ENCODE measurements around the gene RANBP9. TPM values are rescaled to one million over a fixed set of nuclear protein-coding genes. Genes with fewer than 3 reads are reported as not detected.

The RANBP9 gene
- 10 to 100 TPM; 28.4 TPM for total RNA-seq

DNA sequence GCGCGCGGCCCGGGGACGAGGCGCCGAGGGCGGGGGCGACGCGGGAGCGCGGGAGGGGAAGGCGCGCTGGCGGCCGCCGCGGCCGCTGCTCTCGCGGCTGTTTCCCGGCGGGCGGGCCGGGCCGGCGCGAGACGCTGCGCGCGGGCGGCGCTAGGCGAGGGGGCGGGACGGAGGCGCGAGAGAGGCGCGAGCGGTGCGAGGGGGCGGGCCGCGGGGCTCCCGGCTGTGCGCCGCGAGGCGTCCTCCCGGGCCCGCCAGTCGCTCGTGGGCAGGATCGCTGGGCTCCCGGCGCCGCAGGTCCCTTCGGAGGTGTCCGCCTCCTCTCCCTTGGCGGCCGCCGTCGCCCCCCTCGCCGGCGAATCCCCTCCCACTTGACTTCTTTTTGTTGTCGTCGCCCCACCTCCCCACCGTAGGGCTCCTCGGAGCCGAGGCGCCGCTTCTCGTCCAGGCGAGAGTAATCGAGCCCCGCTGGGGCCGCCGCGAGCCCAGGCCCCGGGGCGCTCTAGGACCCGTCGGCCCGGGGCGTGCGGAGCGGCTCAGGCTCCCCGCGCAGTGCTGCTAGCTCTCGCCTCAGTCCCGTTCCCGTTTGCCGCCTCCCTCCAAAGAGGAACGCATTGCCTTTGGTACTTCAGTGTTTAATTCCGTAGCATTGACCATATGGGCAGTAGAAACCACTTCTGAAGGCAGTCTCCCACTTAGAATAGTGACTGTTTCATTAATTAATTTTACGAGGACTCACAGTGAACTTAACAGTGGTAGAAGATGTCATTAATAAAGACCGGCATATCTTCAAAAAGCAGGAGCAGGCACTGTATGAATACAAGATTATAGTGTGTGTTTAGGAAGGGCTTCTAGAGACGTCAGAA lies at the start of gene RANBP9:
Gene RANBP9, minus strand, starts transcription at position 103 of the 866 bp plus-strand sequence. CDS start 330 bp downstream, outside the sequence.
- TF ChIP-seq CTCF (IDR thresholded peaks at IDR 0.05), result no peak
- DNase-seq (ENCODE audit: low spot score), result peak; percentile 82
- Histone ChIP-seq H3K4me1 (peaks cover 0 to 30% of the 10 kb centered on the region in 2 donors), H3K27me3 (no peaks in the 10 kb centered on the region), H3K9me3 (no peaks in the 10 kb centered on the region), H3K27ac (peak within 1 kb of the TSS; percentile 95 to 96), H3K36me3 (no peaks in the 10 kb centered on the region), H3K4me3 (peak within 1 kb of the TSS; percentile 62 to 80)

DNA sequence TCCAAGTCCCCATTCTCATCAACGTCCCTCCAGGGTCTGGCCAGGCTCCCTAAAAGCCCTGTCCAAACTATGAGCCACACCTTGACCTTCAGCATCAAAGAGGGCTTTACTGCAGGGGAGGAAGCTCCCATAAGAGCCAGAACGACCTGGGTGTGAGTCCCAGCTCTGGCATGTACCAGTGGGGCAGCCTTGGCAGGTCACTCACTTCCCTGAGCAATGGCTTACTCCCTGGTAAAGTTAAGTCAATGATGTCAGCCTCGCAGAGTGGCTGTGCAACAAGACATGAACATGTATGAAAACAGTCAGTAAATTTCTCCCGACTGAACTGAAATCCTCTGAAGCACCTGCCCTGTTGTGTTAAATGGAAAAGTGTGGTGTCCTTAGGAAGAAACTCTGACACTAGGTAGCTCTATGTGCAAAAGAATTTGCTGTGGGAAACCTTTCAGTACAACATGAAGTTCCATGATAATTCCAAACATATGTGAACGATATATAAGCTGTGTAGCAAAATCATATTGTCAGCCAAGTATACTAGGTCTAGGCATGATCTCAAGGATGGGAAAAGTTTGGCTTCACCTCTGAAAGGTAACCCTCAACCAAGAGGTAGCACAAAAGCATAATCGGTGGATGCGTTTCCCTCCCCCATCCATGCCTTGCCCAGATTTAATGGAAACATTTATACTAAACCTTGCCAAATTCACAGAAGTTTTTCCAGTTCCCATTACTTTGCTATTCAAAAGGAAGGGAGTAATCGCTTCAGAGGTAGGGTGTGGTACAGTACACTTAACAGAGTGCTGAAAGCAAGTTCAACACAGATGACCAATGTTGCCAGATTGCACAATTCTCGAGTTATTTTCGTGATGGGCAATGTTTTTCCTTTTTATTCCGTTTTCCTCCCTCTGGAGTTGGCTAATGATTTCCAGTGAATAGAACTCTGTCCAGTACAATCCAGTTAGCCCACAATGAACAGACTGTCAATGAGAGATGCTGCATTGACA lies 49.0 kb upstream of the RANBP9 start:
- H3K4me3 ChIP-seq, result no peak overlapping the region
- H3K27me3 ChIP-seq, result no peaks in the 10 kb centered on the region
- H3K9me3 ChIP-seq, result no peaks in the 10 kb centered on the region
- peak overlapping the region in 1 of 2 donors; percentile 48 for H3K27ac ChIP-seq
- no peak for TF ChIP-seq CTCF (IDR thresholded peaks at IDR 0.05)
- H3K36me3 ChIP-seq, result no peaks in the 10 kb centered on the region
- peak; percentile 62 for DNase-seq (ENCODE audit: low spot score)
- H3K4me1 ChIP-seq, result peaks cover 0 to 5% of the 10 kb centered on the region in 2 donors

GRCh38 chr6:13759025-13759424 lies 47.4 kb upstream of the RANBP9 start:
- no peaks in the 10 kb centered on the region for H3K36me3 ChIP-seq
- no peaks in the 10 kb centered on the region for H3K27me3 ChIP-seq
- H3K4me3 ChIP-seq, result no peak overlapping the region
- no peak for DNase-seq (ENCODE audit: low spot score)
- H3K4me1 ChIP-seq, result peaks cover 0 to 5% of the 10 kb centered on the region in 2 donors
- H3K9me3 ChIP-seq, result no peaks in the 10 kb centered on the region
- no peak for TF ChIP-seq CTCF (IDR thresholded peaks at IDR 0.05)
- no peak overlapping the region for H3K27ac ChIP-seq

DNA sequence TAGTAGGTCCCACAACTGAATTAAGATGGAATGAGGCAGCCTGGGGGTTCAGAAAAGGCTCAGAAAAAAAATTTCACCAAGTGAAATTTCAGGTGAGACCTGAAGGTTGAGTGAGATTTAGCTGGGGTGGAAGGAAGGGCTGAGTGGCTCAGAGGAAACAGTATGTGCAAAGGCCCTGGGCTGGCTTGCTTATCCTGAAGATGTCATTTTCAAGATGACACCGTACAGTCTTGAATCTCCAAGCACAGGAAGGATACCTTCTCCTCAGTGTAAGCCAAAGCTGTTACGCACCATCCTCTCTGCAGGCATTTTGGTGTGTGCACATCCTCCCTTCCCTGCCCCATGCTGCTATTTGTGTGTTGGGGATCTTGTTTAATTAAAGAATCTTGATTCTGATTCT lies 43.0 kb upstream of the RANBP9 start:
- H3K27ac ChIP-seq, result no peak overlapping the region
- no peaks in the 10 kb centered on the region for H3K36me3 ChIP-seq

More for the DNA sequence above, 43.0 kb upstream of the RANBP9 start:
- Histone ChIP-seq H3K27me3 (no peaks in the 10 kb centered on the region), H3K4me3 (no peak overlapping the region), H3K4me1 (no peaks in the 10 kb centered on the region), H3K9me3 (no peaks in the 10 kb centered on the region)
- no peak for TF ChIP-seq CTCF (IDR thresholded peaks at IDR 0.05)
- DNase-seq (ENCODE audit: low spot score), result no peak
